NT2/D1 (cell line): ENCODE measurements around the gene ZNF385C.

Experiments
- SUZ12 ChIP-seq: IDR thresholded peaks from 2 replicates; pipeline ENCODE4 v1.6.1; 2011; ENCODE audit not compliant: insufficient read length, insufficient read depth; ENCODE audit errors: extremely low read depth
- YY1 ChIP-seq: IDR thresholded peaks from 2 replicates; pipeline ENCODE4 v1.6.1; 2011; ENCODE audit not compliant: insufficient read length, insufficient read depth
- ZNF274 ChIP-seq: IDR thresholded peaks from 2 replicates; pipeline ENCODE4 v1.6.1; 2011; ENCODE audit warnings: mild to moderate bottlenecking, low read depth, low read length

DNA sequence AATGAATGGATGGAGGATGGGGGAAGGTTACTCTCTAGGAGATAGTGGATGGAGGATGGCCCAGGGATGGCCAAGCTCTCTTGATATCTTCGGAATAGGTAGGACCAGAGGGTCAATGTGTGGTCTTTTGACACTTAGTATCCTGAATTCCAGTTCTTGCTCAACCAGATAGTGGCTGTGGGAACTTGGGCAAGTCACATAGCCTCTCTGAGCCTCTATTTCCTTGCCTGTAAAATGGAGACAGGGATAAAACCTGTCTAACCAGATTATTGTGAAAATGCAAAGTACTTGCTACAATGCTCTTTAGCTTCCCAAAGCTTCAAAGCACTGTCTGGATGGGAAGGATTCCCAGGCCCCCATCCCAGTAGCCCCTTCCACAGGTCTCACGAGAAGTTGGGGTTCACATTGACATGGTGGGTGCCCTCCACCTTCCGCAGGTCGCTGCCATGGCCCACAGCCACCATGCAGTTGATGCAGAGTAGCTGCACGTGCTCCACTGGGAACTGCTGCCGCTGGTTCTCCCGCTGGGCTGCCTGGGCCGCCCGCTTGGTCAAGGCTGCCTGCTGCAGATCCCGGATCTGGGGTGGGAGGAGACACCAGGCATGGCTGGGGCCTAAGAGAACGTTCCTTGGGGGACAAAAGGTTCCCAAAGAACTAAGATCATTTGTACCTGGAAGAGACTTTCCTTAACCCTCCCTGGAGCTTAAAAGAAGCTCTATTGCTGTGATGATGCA is 5.1 kb upstream of the ZNF385C start:
- TF ChIP-seq ZNF274 (no peak), YY1 (no peak), SUZ12 (no peak)
